Spleen (tissue), 11 donors: ENCODE results near the gene MGMT. TPM values are rescaled to one million over a fixed set of nuclear protein-coding genes. Genes with fewer than 3 reads are reported as not detected.

ENCODE experiments used
- DNase-seq: peaks from one replicate; pipeline ENCODE4 v3.0.0-alpha.2; 2020
- H3K27ac ChIP-seq, 8 donors: fragments of 200-600 bp; sonication (generic) in 7 of 8; 1 replicate in 4 of 8; 2 replicates in 4 of 8; pipeline versions ENCODE4 v1.5.0 to v1.8.0; 2016 to 2021; ENCODE audit warnings: inconsistent platforms in 4 of 8, mild to moderate bottlenecking in 4 of 8, moderate library complexity in 1 of 8
- H3K27me3 ChIP-seq, 7 donors: fragments of 200-600 bp; sonication (generic) in 6 of 7; replicated peaks in 1 of 7; 1 replicate in 4 of 7; 2 replicates in 3 of 7; pipeline versions ENCODE4 v1.5.0 to v1.8.0; 2016 to 2021; ENCODE audit warnings: inconsistent platforms in 3 of 7, mild to moderate bottlenecking in 1 of 7
- H3K36me3 ChIP-seq, 6 donors: fragments of 200-600 bp; sonication (generic) in 5 of 6; 1 replicate in 4 of 6; 2 replicates in 2 of 6; pipeline versions ENCODE4 v1.5.0 to v1.8.0; 2016 to 2021; ENCODE audit warnings: inconsistent platforms in 2 of 6
- H3K4me1 ChIP-seq, 6 donors: fragments of 200-600 bp; sonication (generic) in 5 of 6; 1 replicate in 3 of 6; 2 replicates in 3 of 6; pipeline versions ENCODE4 v1.5.0 to v1.8.0; 2016 to 2021; ENCODE audit warnings: inconsistent platforms in 3 of 6
- H3K4me3 ChIP-seq, 8 donors: fragments of 200-600 bp; sonication (generic) in 7 of 8; 1 replicate in 4 of 8; 2 replicates in 4 of 8; pipeline versions ENCODE4 v1.5.0 to v1.8.0; 2016 to 2021; ENCODE audit warnings: inconsistent platforms in 4 of 8, mild to moderate bottlenecking in 4 of 8, moderate library complexity in 2 of 8
- H3K9me3 ChIP-seq, 8 donors: fragments of 200-600 bp; sonication (generic) in 7 of 8; 1 replicate in 4 of 8; 2 replicates in 4 of 8; pipeline versions ENCODE4 v1.5.0 to v1.8.0; 2016 to 2021; ENCODE audit warnings: inconsistent platforms in 4 of 8
- CTCF ChIP-seq, 11 experiments: fragments of 200-600 bp in 7 of 11; fragments of 450-650 bp in 4 of 11; sonication (generic) in 4 of 11; IDR thresholded peaks in 8 of 11; conservative IDR thresholded peaks in 3 of 11; 1 replicate in 7 of 11; 2 replicates in 4 of 11; pipeline versions ENCODE4 v1.4.0 to v1.8.0; 2016 to 2021; ENCODE audit warnings: antibody characterized with exemption in 11 of 11, inconsistent platforms in 4 of 11, mild to moderate bottlenecking in 1 of 11
- POLR2A ChIP-seq, 3 donors: fragments of 450-650 bp; IDR thresholded peaks; one replicate each; pipeline ENCODE4 v1.5.1; 2017; ENCODE audit warnings: antibody characterized with exemption in 3 of 3, mild to moderate bottlenecking in 1 of 3
- POLR2AphosphoS5 ChIP-seq, 3 donors: sonication (generic); formaldehyde crosslinking; IDR thresholded peaks; one replicate each; pipeline ENCODE4 v1.5.1; 2017; ENCODE audit warnings: antibody characterized with exemption in 3 of 3
- WGBS, 5 donors: extraction: QIAGEN DNeasy Blood & Tissue Kit in 3 of 5; methylation state at CpG; one replicate each; pipeline versions ENCODE4 v1.1.5 to v1.1.7; 2013 to 2018; 5-methylcytosine and 5-hydroxymethylcytosine counted together
- intact Hi-C: fragments of 100-400 bp; cut with DNase I; formaldehyde crosslinking; loops from one replicate; pipeline ENCODE4 v1.15.0; 2023; ENCODE audit warnings: low total_unique reads
- polyA plus RNA-seq, 3 donors: library from polyadenylated mRNA; stranded (reverse); fragments of 200-250 nt; gene quantifications; one replicate each; pipeline ENCODE4 v1.2.1, GENCODE V29; 2013
- total RNA-seq, 7 donors: library from RNA; depleted of rRNA in 3 of 7; stranded (reverse); fragments of >200 nt in 3 of 7; fragmentation: NEBNext Ultra II Directional in 4 of 7; extraction: Animal tissue kit (Norgen Biotek cat#: 25700) in 4 of 7; gene quantifications; one replicate each; pipeline versions ENCODE4 v1.1.0 to v1.2.1, GENCODE V29; 2016 to 2021
- donor health status: healthy with polysubstance abuse.
- donor health status: DM: no; HTN: no; CAD: no; lungs with moderate emphysema.
- donor health status: DM: no; HTN: no; CAD: no.
- donor health status: Bipolar disorder and iron deficiency.
- donor health status: healthy.
- donor health status: DM: no; HTN: no; CAD: no.
- donor health status: DM: yes; HTN: yes; CAD: no.

MGMT gene
- total and polyA plus RNA-seq, 10 donors: 14.3 to 33.4 (median 21.7) TPM

GRCh38 chr10:129756912-129757901 lies 290.2 kb downstream of the MGMT start:
- TF ChIP-seq CTCF (IDR thresholded peaks at IDR 0.05 in 8 of 11, conservative IDR thresholded peaks at IDR 0.05 in 3 of 11): no peak
- no peak for TF ChIP-seq POLR2A (IDR thresholded peaks at IDR 0.05)
- no peak for TF ChIP-seq POLR2AphosphoS5 (IDR thresholded peaks at IDR 0.05)
- peaks cover 0 to 15% (median 0%) of the 10 kb centered on the region in 6 donors for H3K4me1 ChIP-seq
- H3K4me3 ChIP-seq: peak overlapping the region in 4 of 8 donors; percentile 7 to 49 (median 22)
- 25 to 48% (median 34%) methylated on average over 21 of the region's 21 CpGs for WGBS, 5 donors
- intact Hi-C loops: no loop called here
- peak; percentile 33 for DNase-seq
- peaks cover 0 to 55% (median 25%) of the 10 kb centered on the region in 6 donors for H3K36me3 ChIP-seq
- H3K27ac ChIP-seq: no peak overlapping the region
- peaks cover 2 to 27% (median 22%) of the 10 kb centered on the region in 8 donors for H3K9me3 ChIP-seq
- no peaks in the 10 kb centered on the region for H3K27me3 ChIP-seq

- H3K27ac ChIP-seq: no peak overlapping the region
- peaks cover 0 to 15% (median 0%) of the 10 kb centered on the region in 6 donors for H3K4me1 ChIP-seq
- WGBS, 5 donors: 96 to 99% (median 96%) methylated on average over 21 to 22 of the region's 22 CpGs
- intact Hi-C loops: no loop called here
- TF ChIP-seq CTCF (IDR thresholded peaks at IDR 0.05 in 8 of 11, conservative IDR thresholded peaks at IDR 0.05 in 3 of 11): no peak
- TF ChIP-seq POLR2AphosphoS5 (IDR thresholded peaks at IDR 0.05): no peak
- no peak for TF ChIP-seq POLR2A (IDR thresholded peaks at IDR 0.05)
- peaks cover 0 to 14% (median 11%) of the 10 kb centered on the region in 8 donors for H3K9me3 ChIP-seq
- DNase-seq: peak; percentile 66
- H3K36me3 ChIP-seq: peaks cover 0 to 62% (median 25%) of the 10 kb centered on the region in 6 donors
- H3K27me3 ChIP-seq: no peaks in the 10 kb centered on the region
- H3K4me3 ChIP-seq: no peak overlapping the region
Observed at GRCh38 chr10:129758207-129759021, 291.4 kb downstream of the MGMT start.

GRCh38 chr10:129759214-129760002 lies 292.4 kb downstream of the MGMT start:
- H3K4me3 ChIP-seq: no peak overlapping the region
- no peaks in the 10 kb centered on the region for H3K27me3 ChIP-seq
- H3K4me1 ChIP-seq: peaks cover 0 to 15% (median 0%) of the 10 kb centered on the region in 6 donors
- 88 to 98% (median 90%) methylated on average over 20 to 21 of the region's 21 CpGs for WGBS, 5 donors
- H3K27ac ChIP-seq: no peak overlapping the region
- H3K36me3 ChIP-seq: peaks cover 0 to 57% (median 25%) of the 10 kb centered on the region in 6 donors
- no peak for TF ChIP-seq CTCF (IDR thresholded peaks at IDR 0.05 in 8 of 11, conservative IDR thresholded peaks at IDR 0.05 in 3 of 11)
- TF ChIP-seq POLR2AphosphoS5 (IDR thresholded peaks at IDR 0.05): no peak
- no peak for TF ChIP-seq POLR2A (IDR thresholded peaks at IDR 0.05)
- intact Hi-C loops: no loop called here
- peaks cover 0 to 6% (median 3%) of the 10 kb centered on the region in 8 donors for H3K9me3 ChIP-seq
- DNase-seq: peak; percentile 55
